Stimulated activated CD4-positive, alpha-beta T cell treated with anti-CD3 and anti-CD28 coated beads, Interleukin-4, amount 100 ng/mL, for 24 hours (primary cell): ENCODE data around the gene TMPRSS11E.
"Not testable (repeated sequence)": the region's sequence is repeated elsewhere in the genome, so short reads cannot be mapped to it uniquely, and the experiment has no call there.

Source experiments
- DNase-seq: peaks from one replicate; pipeline ENCODE4 v3.0.0-alpha.2; 2020

The TMPRSS11E gene

GRCh38 chr4:68463796-68464195 lies 16.5 kb downstream of the TMPRSS11E start:
- DNase-seq, result no peak

DNA sequence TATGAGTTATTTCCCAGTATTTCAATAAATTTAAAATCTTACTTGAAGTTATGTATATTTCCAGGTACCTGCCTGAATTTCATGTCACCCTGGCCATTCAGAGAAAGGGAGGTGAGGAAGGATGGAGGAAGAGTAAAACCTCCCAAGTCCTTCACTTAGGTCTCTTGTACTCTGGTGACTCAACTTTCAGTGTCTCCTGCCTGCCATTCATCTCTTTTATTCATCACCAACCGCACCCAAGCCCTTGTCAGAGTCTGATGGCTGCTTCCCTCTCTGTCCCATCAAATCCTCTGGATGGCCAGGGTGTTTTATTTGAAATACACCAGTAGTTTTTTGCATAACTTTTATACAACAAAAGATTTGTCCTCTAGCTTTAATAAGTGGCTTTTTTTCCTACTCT lies 17.8 kb downstream of the TMPRSS11E start:
- DNase-seq, result no peak

- DNase-seq, result no peak
Measured at GRCh38 chr4:68466185-68466584, 18.9 kb downstream of the TMPRSS11E start.

DNA sequence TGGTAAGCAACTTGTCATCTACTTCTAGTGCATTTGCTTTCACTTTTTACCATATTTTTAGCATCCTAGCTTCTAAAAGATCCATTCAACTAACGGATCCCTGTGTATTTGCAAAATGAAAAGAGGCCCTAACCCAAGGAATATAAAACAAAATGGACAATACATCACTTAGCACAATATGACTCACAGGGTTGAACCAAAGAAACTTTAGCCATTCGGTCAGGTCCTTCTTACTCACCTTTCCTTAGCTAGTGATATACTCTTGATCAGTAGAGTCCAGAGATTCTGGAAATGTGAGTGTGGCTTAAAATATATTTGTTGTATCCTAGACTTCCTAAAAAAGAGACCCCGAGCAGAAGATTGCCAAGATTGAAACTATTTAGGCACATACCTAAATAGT lies 19.5 kb downstream of the TMPRSS11E start:
- no peak for DNase-seq

- no peak for DNase-seq
Measured at GRCh38 chr4:68469482-68469881, 22.2 kb downstream of the TMPRSS11E start.

DNA sequence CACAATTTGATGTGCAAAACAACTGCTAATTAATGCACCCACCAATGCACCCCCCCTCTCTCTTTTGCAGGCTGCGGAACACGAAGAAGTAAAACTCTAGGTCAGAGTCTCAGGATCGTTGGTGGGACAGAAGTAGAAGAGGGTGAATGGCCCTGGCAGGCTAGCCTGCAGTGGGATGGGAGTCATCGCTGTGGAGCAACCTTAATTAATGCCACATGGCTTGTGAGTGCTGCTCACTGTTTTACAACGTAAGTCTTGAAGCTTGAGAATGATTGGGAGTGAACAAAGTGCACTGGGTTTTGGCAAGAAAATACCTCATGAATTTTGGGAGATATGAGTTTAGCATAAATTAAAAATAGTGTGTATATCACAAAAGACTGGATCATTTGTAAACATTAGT lies 28.9 kb downstream of the TMPRSS11E start:
- no peak for DNase-seq

DNA sequence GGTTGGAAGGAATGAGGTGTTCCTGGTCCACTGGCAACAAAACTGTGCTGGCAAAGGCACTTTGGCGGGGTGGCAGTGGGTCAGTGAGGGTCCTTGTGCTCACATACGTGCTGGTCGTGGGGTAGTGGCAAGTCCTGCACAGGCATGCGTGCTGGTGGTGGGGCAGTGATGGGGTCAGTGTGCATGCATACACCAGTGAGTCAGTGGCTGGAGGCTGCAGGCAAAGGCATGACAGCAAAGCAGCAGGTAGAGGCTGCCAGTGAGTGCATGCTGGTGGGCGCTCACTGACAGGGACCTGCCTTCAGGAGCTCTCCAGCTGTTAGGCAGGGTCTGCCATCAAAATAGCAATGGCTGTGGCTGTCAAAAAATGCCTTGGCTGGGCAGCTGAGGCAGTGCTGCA lies 42.1 kb downstream of the TMPRSS11E start:
- DNase-seq, result no peak

DNA sequence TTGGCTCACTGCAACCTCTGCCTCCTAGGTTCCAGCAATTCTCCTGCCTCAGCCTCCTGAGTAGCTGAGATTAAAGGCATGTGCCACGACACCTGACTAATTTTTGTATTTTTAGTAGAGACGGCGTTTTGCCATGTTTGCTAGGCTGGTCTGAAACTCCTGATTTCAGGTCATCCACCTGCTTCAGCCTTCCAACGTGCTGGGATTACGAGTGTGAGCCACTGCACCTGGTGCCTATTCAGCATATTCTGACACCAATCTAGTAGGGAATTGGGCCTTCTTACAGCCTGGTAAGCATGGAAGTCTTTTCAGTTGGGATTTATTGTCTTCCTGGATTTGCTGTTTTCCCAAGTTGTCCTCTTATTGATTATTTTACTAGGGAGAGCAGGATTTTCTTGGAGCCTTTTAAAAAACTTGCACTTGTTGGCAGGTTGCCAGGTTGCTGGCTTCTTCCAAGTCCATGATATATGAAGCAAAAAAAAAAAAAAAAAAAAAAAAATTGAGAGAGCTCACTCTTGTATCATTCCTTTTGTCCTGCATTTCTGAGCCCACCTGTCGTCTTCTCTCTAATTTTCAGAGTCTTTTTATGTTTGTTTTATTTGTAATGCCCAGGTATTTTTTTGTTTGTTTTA lies 43.7 kb downstream of the TMPRSS11E start:
- DNase-seq, result no peak

- DNase-seq, result no peak
Measured at GRCh38 chr4:68494688-68495087, 47.4 kb downstream of the TMPRSS11E start.

DNA sequence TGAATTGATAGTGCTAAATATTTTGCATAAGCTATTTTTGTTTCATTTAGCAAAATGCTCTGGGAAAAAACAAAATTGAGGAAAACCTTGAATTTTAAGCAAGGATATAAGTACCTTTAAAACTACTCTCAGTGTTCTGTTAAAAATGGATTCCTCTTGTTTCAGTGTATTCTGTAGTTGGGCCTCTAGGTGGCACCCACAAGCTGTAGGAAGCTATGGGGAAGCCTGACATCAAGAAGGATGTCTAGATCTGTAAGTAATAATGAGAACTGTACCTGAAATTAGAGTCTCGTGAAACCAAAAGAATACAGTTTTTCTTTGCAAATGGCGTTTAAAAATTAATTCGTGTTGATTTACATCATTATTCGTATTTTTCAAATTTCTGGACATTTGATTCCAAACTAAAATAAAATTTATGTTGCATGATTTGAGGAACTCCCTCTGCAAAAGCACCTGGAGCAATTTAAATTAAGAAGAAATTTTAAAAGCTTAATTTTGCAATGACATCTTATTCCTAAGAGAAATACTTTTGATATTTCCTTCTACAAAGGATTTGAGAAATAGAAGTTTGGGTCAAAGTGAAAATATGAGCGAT lies 51.2 kb downstream of the TMPRSS11E start:
- DNase-seq, result peak; percentile 65

GRCh38 chr4:68499021-68499420 lies 51.8 kb downstream of the TMPRSS11E start:
- no peak for DNase-seq

GRCh38 chr4:68503462-68503861 lies 56.2 kb downstream of the TMPRSS11E start:
- DNase-seq, result not testable (repeated sequence)

- not testable (repeated sequence) for DNase-seq
Measured at GRCh38 chr4:68504836-68505235, 57.6 kb downstream of the TMPRSS11E start.

DNA sequence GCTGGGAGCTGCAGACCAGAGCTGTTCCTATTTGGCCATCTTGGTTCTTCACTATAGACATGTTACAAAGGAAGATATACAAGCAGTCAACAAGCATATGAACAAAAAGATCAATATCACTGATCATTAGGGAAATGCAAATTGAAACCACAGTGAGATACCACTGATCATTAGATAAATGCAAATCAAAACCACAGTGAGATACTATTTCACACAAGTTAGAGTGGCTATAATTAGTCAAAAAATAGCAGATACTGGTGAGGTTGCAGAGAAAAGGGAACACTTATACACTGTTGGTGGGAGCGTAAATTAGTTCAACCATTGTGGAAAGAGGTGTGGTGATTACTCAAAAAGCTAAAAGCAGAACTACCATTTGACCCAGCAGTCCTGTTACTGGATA lies 58.2 kb downstream of the TMPRSS11E start:
- DNase-seq, result not testable (repeated sequence)

- DNase-seq, result no peak
Measured at GRCh38 chr4:68518889-68519288, 71.6 kb downstream of the TMPRSS11E start.

DNA sequence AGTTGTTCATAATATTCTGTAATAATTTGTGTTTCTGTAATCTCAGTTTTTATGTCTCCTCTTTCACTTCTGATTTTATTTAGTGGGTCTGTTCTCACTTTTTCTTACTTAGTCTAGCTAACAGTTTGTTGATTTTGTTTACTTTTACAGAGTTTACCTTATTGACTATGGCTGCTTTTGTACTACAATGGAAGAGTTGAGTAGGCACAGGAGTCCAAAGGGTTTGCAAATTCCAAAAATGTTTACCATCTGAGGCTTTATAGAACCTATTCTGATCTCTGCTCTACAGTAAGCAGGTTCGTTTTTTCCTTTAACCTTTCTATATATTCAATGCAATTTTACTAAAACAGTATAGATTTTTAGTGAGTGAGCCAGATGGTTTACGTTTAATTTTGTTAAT lies 73.7 kb downstream of the TMPRSS11E start:
- DNase-seq, result no peak

DNA sequence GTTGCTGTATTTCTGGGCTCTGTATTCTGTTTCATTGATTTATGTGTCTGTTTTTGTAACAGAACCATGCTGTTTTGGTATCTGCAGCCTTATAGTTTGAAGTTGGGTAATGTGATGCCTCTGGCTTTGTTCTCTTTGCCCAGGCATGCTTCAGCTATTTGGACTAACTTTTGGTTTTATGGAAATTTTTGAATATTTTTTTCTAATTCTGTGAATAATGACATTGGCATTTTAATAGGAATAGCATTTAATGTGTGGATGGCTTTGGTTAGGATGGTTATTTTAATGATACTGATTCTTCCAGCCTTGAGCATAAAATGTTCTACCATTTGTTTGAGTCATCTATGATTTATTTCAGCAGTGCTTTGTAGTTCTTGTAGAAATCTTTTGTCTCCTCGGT lies 75.0 kb downstream of the TMPRSS11E start:
- DNase-seq, result not testable (repeated sequence)

- no peak for DNase-seq
Measured at GRCh38 chr4:68535974-68536373, 88.7 kb downstream of the TMPRSS11E start.

GRCh38 chr4:68536375-68536774 lies 89.1 kb downstream of the TMPRSS11E start:
- DNase-seq, result no peak

DNA sequence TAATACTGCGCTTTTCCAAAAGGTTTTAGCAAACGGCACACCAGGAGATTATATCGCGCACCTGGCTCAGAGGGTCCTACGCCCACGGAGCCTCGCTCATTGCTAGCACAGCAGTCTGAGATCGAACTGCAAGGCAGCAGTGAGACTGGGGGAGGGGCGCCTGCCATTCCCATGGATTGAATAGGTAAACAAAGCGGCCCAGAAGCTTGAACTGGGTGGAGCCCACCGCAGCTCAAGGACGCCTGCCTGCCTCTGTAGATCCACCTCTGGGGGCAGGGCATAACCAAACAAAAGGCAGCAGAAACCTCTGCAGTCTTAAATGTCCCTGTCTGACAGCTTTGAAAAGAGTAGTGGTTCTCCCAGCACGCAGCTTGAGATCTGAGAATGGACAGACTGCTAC lies 95.5 kb downstream of the TMPRSS11E start:
- not testable (repeated sequence) for DNase-seq
